Esophagus squamous epithelium (tissue), 4 donors: ENCODE measurements around the gene ENTREP3.

Experiments
- CTCF ChIP-seq, 6 experiments: fragments of 450-650 bp in 4 of 6; fragments of 200-600 bp in 2 of 6; sonication (generic) in 2 of 6; IDR thresholded peaks; one replicate each; pipeline ENCODE4 v1.5.1; 2016 to 2019; ENCODE audit warnings: antibody characterized with exemption in 6 of 6, mild to moderate bottlenecking in 4 of 6, moderate library complexity in 4 of 6
- POLR2A ChIP-seq, 4 donors: fragments of 450-650 bp; IDR thresholded peaks; one replicate each; pipeline ENCODE4 v1.6.1; 2017; ENCODE audit warnings: antibody characterized with exemption in 4 of 4, mild to moderate bottlenecking in 4 of 4, moderate library complexity in 3 of 4

DNA sequence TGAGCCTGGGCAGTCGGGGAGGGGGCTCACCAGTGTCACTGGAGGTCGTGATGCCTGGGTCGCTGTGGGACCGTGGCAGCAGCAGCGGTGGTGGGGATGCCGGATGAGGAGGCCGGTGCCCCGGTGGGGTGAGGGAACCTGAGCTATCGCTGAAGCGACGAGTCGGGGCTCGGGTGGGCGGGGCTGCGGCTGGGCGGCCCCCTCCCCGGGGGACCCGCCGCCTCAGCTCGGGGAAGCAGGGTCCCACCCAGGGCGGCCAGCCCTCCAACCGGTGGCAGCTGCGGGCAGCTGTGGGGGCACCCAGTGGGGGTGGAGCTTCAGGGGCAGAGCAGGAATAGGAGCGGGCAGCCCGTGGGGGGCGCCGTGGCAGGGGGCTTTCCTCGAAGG, 5.0 kb downstream of the ENTREP3 start:
- TF ChIP-seq CTCF (IDR thresholded peaks at IDR 0.05) (no peak), POLR2A (IDR thresholded peaks at IDR 0.05) (no peak)
